Left lung (tissue), 10 donors: ENCODE data around the gene CS. TPM values are rescaled to one million over a fixed set of nuclear protein-coding genes. Genes with fewer than 3 reads are reported as not detected.
"Not testable (repeated sequence)": the region's sequence is repeated elsewhere in the genome, so short reads cannot be mapped to it uniquely, and the experiment has no call there.

Source experiments
- ATAC-seq: fragments of 200-7000 bp; cut with Tn5 transposase; one replicate; pipeline ENCODE4 v1.9.1; 2020; ENCODE audit warnings: moderate library complexity
- DNase-seq, 4 donors: peaks; one replicate each; pipeline ENCODE4 v3.0.0-alpha.2; 2013 to 2020
- H3K27ac ChIP-seq, 2 donors: fragments of 200-600 bp; sonication (generic) in 1 of 2; one replicate each; pipeline versions ENCODE4 v1.5.0 to v1.8.0; 2020 to 2021
- H3K27me3 ChIP-seq, 2 donors: fragments of 200-600 bp; sonication (generic) in 1 of 2; one replicate each; pipeline versions ENCODE4 v1.5.0 to v1.8.0; 2020 to 2021
- H3K36me3 ChIP-seq, 2 donors: fragments of 200-600 bp; sonication (generic) in 1 of 2; one replicate each; pipeline versions ENCODE4 v1.5.0 to v1.8.0; 2020 to 2021
- H3K4me1 ChIP-seq, 2 donors: fragments of 200-600 bp; one replicate each; pipeline ENCODE4 v1.8.0; 2021
- H3K4me3 ChIP-seq, 2 donors: fragments of 200-600 bp; sonication (generic) in 1 of 2; one replicate each; pipeline versions ENCODE4 v1.5.0 to v1.8.0; 2020 to 2021; ENCODE audit warnings: mild to moderate bottlenecking in 1 of 2
- H3K9me3 ChIP-seq, 2 donors: fragments of 200-600 bp; sonication (generic) in 1 of 2; one replicate each; pipeline versions ENCODE4 v1.5.0 to v1.8.0; 2020 to 2021
- intact Hi-C, 2 donors: fragments of 100-400 bp; cut with DNase I; formaldehyde crosslinking; loops; one replicate each; pipeline versions ENCODE4 v1.11.2 to v1.14.2; 2022
- polyA plus RNA-seq, 6 donors: library from polyadenylated mRNA; unstranded; fragments of 120-200 nt; gene quantifications; one replicate each; pipeline ENCODE4 v1.2.1, GENCODE V29; 2013; ENCODE audit not compliant: insufficient read length in 6 of 6
- total RNA-seq, 2 donors: library from RNA; stranded (reverse); fragmentation: NEBNext Ultra II Directional; extraction: Animal tissue kit (Norgen Biotek cat#: 25700); gene quantifications; one replicate each; pipeline ENCODE4 v1.2.1, GENCODE V29; 2021
- TF ChIP-seq, protein P1 (sequence below), 2 donors: fragments of 200-600 bp; sonication (generic) in 1 of 2; IDR thresholded peaks; one replicate each; pipeline versions ENCODE4 v1.5.0 to v1.8.0; 2021; ENCODE audit warnings: antibody characterized with exemption in 2 of 2
- donor health status: DM: no; HTN: yes; CAD: no.
- donor health status: DM: no; HTN: no; CAD: no.

The CS gene
- total and polyA plus RNA-seq, 8 donors = 162 to 213 (median 183) TPM

DNA sequence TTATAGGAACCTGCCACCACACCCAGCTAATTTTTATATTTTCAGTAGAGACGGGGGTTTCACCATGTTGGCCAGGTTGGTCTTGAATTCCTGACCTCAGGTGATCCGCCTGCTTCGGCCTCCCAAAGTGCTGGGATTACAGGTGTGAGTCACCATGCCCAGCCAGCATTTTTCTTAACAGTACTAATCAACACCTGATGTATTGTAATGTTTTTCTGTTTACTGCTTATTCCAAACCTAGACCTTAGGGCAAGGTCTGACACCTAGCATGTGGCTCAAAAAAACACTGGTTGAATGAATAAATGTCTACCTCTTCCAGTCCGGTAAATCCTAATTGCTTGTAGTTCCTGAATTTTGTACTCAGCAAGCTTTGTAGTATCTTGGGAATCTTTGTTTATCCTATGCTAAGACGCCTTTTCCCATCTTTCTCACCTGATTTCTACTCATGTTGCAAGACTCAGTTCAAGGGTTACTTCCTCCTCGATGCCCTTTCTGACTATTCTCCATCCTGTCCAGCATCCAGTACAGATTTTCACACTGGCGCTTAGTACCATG lies 30.9 kb upstream of the CS start:
- no peak for ATAC-seq

DNA sequence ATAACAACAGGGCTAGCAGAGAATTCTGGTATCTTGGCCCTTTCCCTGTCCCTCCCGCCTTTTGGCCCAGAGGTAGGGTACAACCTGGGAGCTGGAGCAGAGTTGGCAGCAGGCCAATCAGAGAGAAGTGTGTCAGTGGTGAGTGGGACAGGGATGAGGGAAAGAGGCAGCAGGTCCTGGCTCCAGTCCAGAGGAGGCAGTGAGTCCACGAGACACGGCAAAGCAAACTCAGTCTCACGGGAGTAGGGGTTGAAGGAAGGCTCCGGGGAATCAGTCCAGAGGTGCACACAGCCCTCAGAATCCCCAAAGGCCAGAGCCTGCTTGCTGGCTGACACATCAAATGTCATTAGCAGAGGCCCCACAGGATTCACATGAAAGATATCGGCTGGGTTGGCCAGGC lies 26.4 kb upstream of the CS start:
- H3K4me1 ChIP-seq = no peaks in the 10 kb centered on the region
- DNase-seq (no peak), ATAC-seq (no peak)
- no peaks in the 10 kb centered on the region for H3K9me3 ChIP-seq
- peaks cover 0 to 69% of the 10 kb centered on the region in 2 donors for H3K36me3 ChIP-seq
- no peak overlapping the region for H3K27ac ChIP-seq
- TF ChIP-seq, protein P1, sequence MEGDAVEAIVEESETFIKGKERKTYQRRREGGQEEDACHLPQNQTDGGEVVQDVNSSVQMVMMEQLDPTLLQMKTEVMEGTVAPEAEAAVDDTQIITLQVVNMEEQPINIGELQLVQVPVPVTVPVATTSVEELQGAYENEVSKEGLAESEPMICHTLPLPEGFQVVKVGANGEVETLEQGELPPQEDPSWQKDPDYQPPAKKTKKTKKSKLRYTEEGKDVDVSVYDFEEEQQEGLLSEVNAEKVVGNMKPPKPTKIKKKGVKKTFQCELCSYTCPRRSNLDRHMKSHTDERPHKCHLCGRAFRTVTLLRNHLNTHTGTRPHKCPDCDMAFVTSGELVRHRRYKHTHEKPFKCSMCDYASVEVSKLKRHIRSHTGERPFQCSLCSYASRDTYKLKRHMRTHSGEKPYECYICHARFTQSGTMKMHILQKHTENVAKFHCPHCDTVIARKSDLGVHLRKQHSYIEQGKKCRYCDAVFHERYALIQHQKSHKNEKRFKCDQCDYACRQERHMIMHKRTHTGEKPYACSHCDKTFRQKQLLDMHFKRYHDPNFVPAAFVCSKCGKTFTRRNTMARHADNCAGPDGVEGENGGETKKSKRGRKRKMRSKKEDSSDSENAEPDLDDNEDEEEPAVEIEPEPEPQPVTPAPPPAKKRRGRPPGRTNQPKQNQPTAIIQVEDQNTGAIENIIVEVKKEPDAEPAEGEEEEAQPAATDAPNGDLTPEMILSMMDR (IDR thresholded peaks at IDR 0.05) = no peak
- intact Hi-C loops = no loop called here
- H3K4me3 ChIP-seq = no peak overlapping the region
- no peaks in the 10 kb centered on the region for H3K27me3 ChIP-seq

More for the DNA sequence above, 30.9 kb upstream of the CS start:
- no peak overlapping the region for H3K4me3 ChIP-seq
- no peaks in the 10 kb centered on the region for H3K27me3 ChIP-seq
- no peak overlapping the region for H3K27ac ChIP-seq
- TF ChIP-seq, protein P1 (IDR thresholded peaks at IDR 0.05) = no peak
- H3K4me1 ChIP-seq = peaks cover 0 to 18% of the 10 kb centered on the region in 2 donors
- no peaks in the 10 kb centered on the region for H3K9me3 ChIP-seq
- no peak for DNase-seq
- intact Hi-C loops = no loop called here
- peaks cover 0 to 24% of the 10 kb centered on the region in 2 donors for H3K36me3 ChIP-seq

DNA sequence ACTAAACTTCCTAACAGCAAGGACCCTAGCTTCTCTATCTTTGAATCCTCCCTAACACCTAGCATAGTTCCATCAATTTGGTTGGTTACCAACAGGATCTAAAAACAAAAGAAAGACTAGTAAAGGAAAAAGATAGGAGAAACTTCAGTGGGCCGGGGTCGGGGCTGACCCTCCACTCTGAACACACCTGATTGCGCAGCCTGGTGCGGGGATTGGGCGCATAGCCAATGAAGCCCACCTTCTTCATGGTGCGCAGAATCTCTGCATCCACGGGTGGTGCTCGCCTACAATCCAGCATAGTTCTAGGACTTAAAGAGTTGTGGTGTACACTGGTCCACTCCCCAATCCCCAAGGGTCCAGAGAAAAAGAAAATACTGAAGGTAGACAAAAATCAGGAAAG lies 26.0 kb upstream of the CS start:
- Histone ChIP-seq H3K4me3 (no peak overlapping the region), H3K36me3 (peaks cover 0 to 69% of the 10 kb centered on the region in 2 donors), H3K27ac (no peak overlapping the region), H3K9me3 (no peaks in the 10 kb centered on the region), H3K27me3 (no peaks in the 10 kb centered on the region), H3K4me1 (no peaks in the 10 kb centered on the region)
- ATAC-seq = no peak
- intact Hi-C loops = no loop called here
- TF ChIP-seq, protein P1 (IDR thresholded peaks at IDR 0.05) = no peak
- no peak for DNase-seq

DNA sequence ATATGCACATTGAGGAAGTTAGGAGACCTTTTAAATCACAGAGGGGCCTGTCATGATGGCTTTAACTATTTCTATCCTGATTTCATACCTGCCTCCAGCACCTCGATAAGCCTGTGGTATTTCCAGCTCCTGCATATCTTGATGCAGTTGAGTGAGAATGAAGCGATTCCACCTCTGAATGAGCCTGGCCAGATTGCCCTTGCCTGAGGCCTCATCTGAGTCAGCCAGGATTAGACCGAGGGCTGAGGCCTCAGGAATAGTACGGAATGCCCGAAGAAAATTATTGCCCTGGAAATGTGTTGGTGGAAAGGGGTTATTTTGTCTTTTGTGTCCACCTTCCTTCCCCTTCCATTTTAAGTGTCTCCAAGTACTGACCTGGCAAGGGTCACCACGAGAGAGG lies 24.1 kb upstream of the CS start:
- Histone ChIP-seq H3K27me3 (no peaks in the 10 kb centered on the region), H3K9me3 (no peaks in the 10 kb centered on the region), H3K36me3 (peaks cover 0 to 80% of the 10 kb centered on the region in 2 donors), H3K4me3 (no peak overlapping the region), H3K4me1 (no peaks in the 10 kb centered on the region), H3K27ac (no peak overlapping the region)
- DNase-seq (no peak), ATAC-seq (no peak)
- intact Hi-C loops = no loop called here
- TF ChIP-seq, protein P1 (IDR thresholded peaks at IDR 0.05) = no peak

DNA sequence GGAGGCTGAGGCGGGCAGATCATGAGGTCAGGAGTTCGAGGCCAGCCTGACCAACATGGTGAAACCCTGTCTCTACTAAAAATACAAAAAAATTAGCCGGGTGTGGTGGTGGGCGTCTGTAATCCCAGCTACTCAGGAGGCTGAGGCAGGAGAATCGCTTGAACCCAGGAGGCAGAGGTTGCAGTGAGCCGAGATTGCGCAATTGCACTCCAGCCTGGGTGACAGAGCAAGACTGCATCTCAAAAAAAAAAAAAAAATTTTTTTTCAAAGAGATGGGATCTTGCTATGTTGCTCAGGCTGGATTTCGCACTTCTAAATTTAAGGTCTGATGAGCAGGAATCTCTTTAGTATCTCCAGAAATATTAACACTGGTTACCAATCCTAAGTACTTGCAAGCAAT lies 21.5 kb upstream of the CS start:
- peaks cover 0 to 67% of the 10 kb centered on the region in 2 donors for H3K36me3 ChIP-seq
- H3K9me3 ChIP-seq, H3K4me3 ChIP-seq, H3K4me1 ChIP-seq, intact Hi-C loops, H3K27me3 ChIP-seq, ATAC-seq, H3K27ac ChIP-seq, DNase-seq: not testable (repeated sequence)

DNA sequence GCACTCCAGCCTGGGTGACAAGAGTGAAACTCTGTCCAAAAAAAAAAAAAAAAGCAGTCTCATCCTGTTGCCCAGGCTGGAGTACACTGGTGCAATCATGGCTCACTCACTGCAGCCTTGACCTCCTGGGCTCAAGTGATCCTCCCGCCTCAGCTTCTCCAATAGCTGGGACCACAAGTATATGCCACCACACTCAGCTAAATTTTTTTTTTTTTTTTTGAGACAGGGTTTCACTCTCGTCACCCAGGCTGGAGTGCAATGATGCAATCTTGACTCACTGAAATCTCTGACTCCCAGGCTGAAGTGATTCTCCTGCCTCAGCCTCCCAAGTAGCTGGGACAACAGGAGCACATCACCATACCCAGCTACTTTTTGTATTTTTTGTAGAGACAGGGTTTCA lies 20.9 kb upstream of the CS start:
- peaks cover 0 to 61% of the 10 kb centered on the region in 2 donors for H3K36me3 ChIP-seq

More for the DNA sequence above, 20.9 kb upstream of the CS start:
- peak overlapping the region in 1 of 2 donors; percentile 13 for H3K27ac ChIP-seq
- intact Hi-C loops = no loop called here
- no peak overlapping the region for H3K4me3 ChIP-seq
- ATAC-seq = no peak
- no peak for DNase-seq
- H3K27me3 ChIP-seq = no peaks in the 10 kb centered on the region
- TF ChIP-seq, protein P1 (IDR thresholded peaks at IDR 0.05) = no peak
- peaks cover 5% of the 10 kb centered on the region in 2 donors for H3K4me1 ChIP-seq
- no peaks in the 10 kb centered on the region for H3K9me3 ChIP-seq
